ENCODE measurements around the gene DELE1.

GRCh38 chr5:141879941-141880738 is 43.5 kb upstream of the DELE1 start:
- TF ChIP-seq CTCF (IDR thresholded peaks at IDR 0.05; ENCODE audit: low read depth, low read length, missing input control) (no peak), FOXA1 (IDR thresholded peaks at IDR 0.05) (no peak), ATF3 (IDR thresholded peaks at IDR 0.05) (no peak), MAX (IDR thresholded peaks at IDR 0.05) (no peak), REST (IDR thresholded peaks at IDR 0.05) (no peak), YY1 (IDR thresholded peaks at IDR 0.05) (no peak), SP1 (IDR thresholded peaks at IDR 0.05) (no peak), FOXA2 (IDR thresholded peaks at IDR 0.05) (no peak), TAF1 (conservative IDR thresholded peaks at IDR 0.05) (no peak)

All from liver (tissue), 3 donors.